ENCODE measurements around the gene VEPH1. TPM values are rescaled to one million over a fixed set of nuclear protein-coding genes. Genes with fewer than 3 reads are reported as not detected.

VEPH1 gene
- total RNA-seq, 2 donors from 2014 or later, result 15.0 to 30.0 TPM

- Histone ChIP-seq H3K36me3 (replicated peaks in 1 of 2; ENCODE audit: insufficient read depth in 1 of 2, low read depth in 2 of 2) (no peaks in the 10 kb centered on the region), H3K27ac (no peak overlapping the region), H3K4me1 (no peaks in the 10 kb centered on the region), H3K4me3 (no peak overlapping the region), H3K27me3 (no peaks in the 10 kb centered on the region), H3K9me3 (no peaks in the 10 kb centered on the region)
- 50 to 60% methylated on average over 1 of the region's 1 CpG for WGBS, 2 donors
- no peak for ATAC-seq
- DNase-seq, result no peak
- TF ChIP-seq, protein P1, sequence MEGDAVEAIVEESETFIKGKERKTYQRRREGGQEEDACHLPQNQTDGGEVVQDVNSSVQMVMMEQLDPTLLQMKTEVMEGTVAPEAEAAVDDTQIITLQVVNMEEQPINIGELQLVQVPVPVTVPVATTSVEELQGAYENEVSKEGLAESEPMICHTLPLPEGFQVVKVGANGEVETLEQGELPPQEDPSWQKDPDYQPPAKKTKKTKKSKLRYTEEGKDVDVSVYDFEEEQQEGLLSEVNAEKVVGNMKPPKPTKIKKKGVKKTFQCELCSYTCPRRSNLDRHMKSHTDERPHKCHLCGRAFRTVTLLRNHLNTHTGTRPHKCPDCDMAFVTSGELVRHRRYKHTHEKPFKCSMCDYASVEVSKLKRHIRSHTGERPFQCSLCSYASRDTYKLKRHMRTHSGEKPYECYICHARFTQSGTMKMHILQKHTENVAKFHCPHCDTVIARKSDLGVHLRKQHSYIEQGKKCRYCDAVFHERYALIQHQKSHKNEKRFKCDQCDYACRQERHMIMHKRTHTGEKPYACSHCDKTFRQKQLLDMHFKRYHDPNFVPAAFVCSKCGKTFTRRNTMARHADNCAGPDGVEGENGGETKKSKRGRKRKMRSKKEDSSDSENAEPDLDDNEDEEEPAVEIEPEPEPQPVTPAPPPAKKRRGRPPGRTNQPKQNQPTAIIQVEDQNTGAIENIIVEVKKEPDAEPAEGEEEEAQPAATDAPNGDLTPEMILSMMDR (IDR thresholded peaks at IDR 0.05), result no peak
- no peak for TF ChIP-seq POLR2A (IDR thresholded peaks at IDR 0.05)
- intact Hi-C loops (cut with DNase I), result no loop called here
Measured at GRCh38 chr3:157394411-157394810, 108.8 kb downstream of the VEPH1 start.

DNA sequence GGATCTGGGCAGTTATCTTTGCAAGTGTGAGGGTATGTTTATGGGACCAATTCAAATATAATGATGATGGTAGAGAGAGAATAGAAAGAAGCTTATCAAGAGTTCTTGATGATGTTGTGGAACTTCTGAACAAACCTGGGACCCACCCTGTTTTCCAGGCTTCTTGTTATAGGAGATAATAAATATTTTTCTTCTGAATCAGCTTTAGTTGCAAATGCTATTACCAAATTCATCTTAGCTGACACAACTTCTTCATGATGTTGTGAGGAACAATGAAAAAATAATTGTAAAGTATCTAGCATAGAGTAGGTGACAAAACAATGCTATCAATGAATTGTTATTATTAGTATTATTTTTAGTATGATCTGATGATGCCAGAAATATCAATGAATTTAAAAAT is 110.1 kb downstream of the VEPH1 start:
- ATAC-seq, result no peak
- no peak for TF ChIP-seq POLR2A (IDR thresholded peaks at IDR 0.05)
- TF ChIP-seq, protein P1 (IDR thresholded peaks at IDR 0.05), result no peak
- no peaks in the 10 kb centered on the region for H3K27me3 ChIP-seq
- no peaks in the 10 kb centered on the region for H3K9me3 ChIP-seq
- no peaks in the 10 kb centered on the region for H3K4me1 ChIP-seq
- intact Hi-C loops (cut with DNase I), result no loop called here
- H3K27ac ChIP-seq, result no peak overlapping the region
- no peak overlapping the region for H3K4me3 ChIP-seq
- no peaks in the 10 kb centered on the region for H3K36me3 ChIP-seq (replicated peaks in 1 of 2; ENCODE audit: insufficient read depth in 1 of 2, low read depth in 2 of 2)
- DNase-seq, result no peak

DNA sequence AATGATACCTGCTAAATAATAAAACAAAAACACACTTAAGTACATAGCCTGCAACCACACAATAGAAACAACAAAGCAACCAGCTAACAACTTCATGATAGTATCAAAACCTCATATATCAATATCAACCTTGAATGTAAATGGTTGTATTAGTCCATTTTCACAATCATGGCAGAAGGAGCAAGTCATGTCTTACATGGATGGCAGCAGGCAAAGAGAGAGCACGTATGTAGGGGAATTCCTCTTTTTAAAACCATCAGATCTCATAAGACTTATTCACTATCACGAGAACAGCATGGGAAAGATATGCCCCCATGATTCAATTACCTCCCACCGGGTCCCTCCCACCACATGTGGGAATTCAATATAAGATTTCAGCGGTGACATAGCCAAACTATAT is 111.1 kb downstream of the VEPH1 start:
- intact Hi-C loops (cut with DNase I), result no loop called here
- H3K4me3 ChIP-seq, result no peak overlapping the region
- H3K27ac ChIP-seq, result no peak overlapping the region
- TF ChIP-seq POLR2A (IDR thresholded peaks at IDR 0.05), result no peak
- TF ChIP-seq, protein P1 (IDR thresholded peaks at IDR 0.05), result no peak
- ATAC-seq (no peak), DNase-seq (no peak)
- H3K36me3 ChIP-seq (replicated peaks in 1 of 2; ENCODE audit: insufficient read depth in 1 of 2, low read depth in 2 of 2), result no peaks in the 10 kb centered on the region
- no peaks in the 10 kb centered on the region for H3K4me1 ChIP-seq
- H3K9me3 ChIP-seq, result no peaks in the 10 kb centered on the region
- H3K27me3 ChIP-seq, result no peaks in the 10 kb centered on the region
- WGBS, 2 donors, result 90 to 92% methylated on average over 4 of the region's 4 CpGs

GRCh38 chr3:157390713-157391515 is 112.3 kb downstream of the VEPH1 start:
- Histone ChIP-seq H3K27me3 (no peaks in the 10 kb centered on the region), H3K4me3 (no peak overlapping the region), H3K9me3 (no peaks in the 10 kb centered on the region), H3K36me3 (replicated peaks in 1 of 2; ENCODE audit: insufficient read depth in 1 of 2, low read depth in 2 of 2) (no peaks in the 10 kb centered on the region), H3K27ac (no peak overlapping the region), H3K4me1 (no peaks in the 10 kb centered on the region)
- TF ChIP-seq, protein P1 (IDR thresholded peaks at IDR 0.05), result no peak
- no peak for TF ChIP-seq POLR2A (IDR thresholded peaks at IDR 0.05)
- ATAC-seq (no peak), DNase-seq (no peak)
- intact Hi-C loops (cut with DNase I), result no loop called here
- 93 to 98% methylated on average over 9 of the region's 9 CpGs for WGBS, 2 donors

- H3K27ac ChIP-seq, result no peak overlapping the region
- TF ChIP-seq, protein P1 (IDR thresholded peaks at IDR 0.05), result no peak
- no peak for TF ChIP-seq POLR2A (IDR thresholded peaks at IDR 0.05)
- H3K27me3 ChIP-seq, result no peaks in the 10 kb centered on the region
- no peak overlapping the region for H3K4me3 ChIP-seq
- no peaks in the 10 kb centered on the region for H3K9me3 ChIP-seq
- H3K36me3 ChIP-seq (replicated peaks in 1 of 2; ENCODE audit: insufficient read depth in 1 of 2, low read depth in 2 of 2), result no peaks in the 10 kb centered on the region
- DNase-seq, result no peak
- H3K4me1 ChIP-seq, result no peaks in the 10 kb centered on the region
- ATAC-seq, result no peak
- intact Hi-C loops (cut with DNase I), result no loop called here
Measured at GRCh38 chr3:157388976-157389375, 114.2 kb downstream of the VEPH1 start.

Measured in body of pancreas (tissue), 4 donors.